GM12878 (cell line): ENCODE data around the gene ZNF574. TPM values are rescaled to one million over a fixed set of nuclear protein-coding genes. Genes with fewer than 3 reads are reported as not detected.
A peak's percentile ranks its signal among the peaks of the same experiment; 100 is the strongest.

Source experiments
- ATAC-seq: fragments of 200-7000 bp; cut with Tn5 transposase; 3 replicates; pipeline ENCODE4 v1.9.1; 2020; ENCODE audit warnings: mild to moderate bottlenecking, moderate library complexity
- BruUV-seq: library from RNA; stranded (reverse); fragments of 400-500 nt; replicated peaks from 2 replicates; lab custom pipeline; 2021; lab: Mats Ljungman, UMichigan
- CTCF ChIA-PET: fragments of 300-600 bp; sonication (Branson Sonifier 250); formaldehyde crosslinking; extraction: SDS; loops from one replicate; lab custom pipeline; 2021; ENCODE audit warnings: inconsistent platforms; lab: Yijun Ruan, JAX
- POLR2A ChIA-PET: fragments of 350-600 bp; formaldehyde crosslinking; extraction: SDS; loops from one replicate; lab custom pipeline; 2021; ENCODE audit warnings: inconsistent platforms; lab: Charles Lee
- RAD21 ChIA-PET: fragments of 300-600 bp; sonication (Branson Sonifier 250); formaldehyde crosslinking; loops from one replicate; lab custom pipeline; 2023; ENCODE audit warnings: antibody characterized with exemption; ENCODE audit not compliant: unreplicated experiment; lab: Charles Lee
- SMC1A ChIA-PET: fragments of 300-600 bp; sonication (Branson Sonifier 250); formaldehyde crosslinking; loops from one replicate; lab custom pipeline; 2023; ENCODE audit not compliant: unreplicated experiment, uncharacterized antibody; lab: Charles Lee
- DNase-seq: peaks from one replicate; pipeline ENCODE4 v3.0.0-alpha.2; 2011; ENCODE audit warnings: low read depth, low spot score
- FAIRE-seq: peaks from 3 replicates; lab custom pipeline; 2011; peaks lifted over from hg19 to GRCh38; lab: Jason Lieb, UNC
- H2AFZ ChIP-seq: 2 replicates; pipeline ENCODE4 v1.6.0; 2011; ENCODE audit warnings: low read depth, low read length, control low read depth; ENCODE audit not compliant: control insufficient read depth
- H3K27ac ChIP-seq: 2 replicates; pipeline ENCODE4 v1.5.1; 2011; ENCODE audit warnings: control low read depth; ENCODE audit not compliant: control insufficient read depth, insufficient read depth
- H3K27me3 ChIP-seq, 2 experiments: replicated peaks in 1 of 2; 2 replicates each; pipeline versions ENCODE4 v1.6.0 to v1.6.1; 2011; ENCODE audit warnings: low read length in 1 of 2; ENCODE audit not compliant: control insufficient read depth in 2 of 2, insufficient read depth in 2 of 2
- H3K36me3 ChIP-seq, 2 experiments: 2 replicates each; pipeline ENCODE4 v1.5.1; 2011; ENCODE audit warnings: low read length in 1 of 2; ENCODE audit not compliant: control insufficient read depth in 2 of 2, insufficient read depth in 2 of 2
- H3K4me1 ChIP-seq: 2 replicates; pipeline ENCODE4 v1.6.1; 2011; ENCODE audit warnings: mild to moderate bottlenecking, low read length, moderate library complexity, mixed read lengths; ENCODE audit not compliant: control insufficient read depth, insufficient read depth
- H3K4me2 ChIP-seq: 2 replicates; pipeline ENCODE4 v1.6.0; 2011; ENCODE audit warnings: control low read depth; ENCODE audit not compliant: control insufficient read depth, insufficient read depth
- H3K4me3 ChIP-seq: fragments of 200-600 bp; sonication (generic); 2 replicates; pipeline ENCODE4 v1.5.1; 2016
- H3K79me2 ChIP-seq: 2 replicates; pipeline ENCODE4 v1.6.0; 2011; ENCODE audit warnings: low read length; ENCODE audit not compliant: control insufficient read depth, insufficient read depth
- H3K9ac ChIP-seq: 2 replicates; pipeline ENCODE4 v1.8.0; 2011; ENCODE audit warnings: low read length, control low read depth, mixed read lengths; ENCODE audit not compliant: control insufficient read depth, insufficient read depth
- H3K9me3 ChIP-seq: replicated peaks from 3 replicates; pipeline ENCODE4 v1.5.1; 2011; ENCODE audit warnings: mild to moderate bottlenecking, low read length; ENCODE audit not compliant: control insufficient read depth, insufficient read depth
- H4K20me1 ChIP-seq: 2 replicates; pipeline ENCODE4 v1.6.0; 2011; ENCODE audit not compliant: control insufficient read depth, insufficient read depth
- ETV6 ChIP-seq, 2 experiments: fragments of 450-650 bp in 1 of 2; IDR thresholded peaks in 1 of 2; conservative IDR thresholded peaks in 1 of 2; 2 replicates each; pipeline ENCODE4 v1.6.1; 2014; ENCODE audit warnings: antibody characterized with exemption in 1 of 2, borderline replicate concordance in 1 of 2, low read depth in 1 of 2, mild to moderate bottlenecking in 1 of 2, moderate library complexity in 1 of 2
- IKZF1 ChIP-seq: fragments of 450-650 bp; conservative IDR thresholded peaks from 2 replicates; pipeline ENCODE4 v1.6.1; 2017; ENCODE audit warnings: antibody characterized with exemption, mild to moderate bottlenecking
- IRF4 ChIP-seq: IDR thresholded peaks from 2 replicates; pipeline ENCODE4 v1.6.1; 2011; ENCODE audit warnings: low read depth, low read length
- PKNOX1 ChIP-seq: fragments of 450-650 bp; IDR thresholded peaks from 2 replicates; pipeline ENCODE4 v1.6.1; 2016; ENCODE audit warnings: mild to moderate bottlenecking
- POLR2AphosphoS5 ChIP-seq: IDR thresholded peaks from 2 replicates; pipeline ENCODE4 v1.6.1; 2011; ENCODE audit warnings: mild to moderate bottlenecking, low read length, inconsistent platforms
- RELA ChIP-seq: fragments of 450-650 bp; IDR thresholded peaks from 2 replicates; pipeline ENCODE4 v1.8.0; 2014; ENCODE audit warnings: borderline replicate concordance; ENCODE audit not compliant: partially characterized antibody
- REST ChIP-seq: IDR thresholded peaks from 2 replicates; pipeline ENCODE4 v1.6.1; 2012; ENCODE audit warnings: mild to moderate bottlenecking, low read depth, low read length
- SIX5 ChIP-seq: IDR thresholded peaks from 2 replicates; pipeline ENCODE4 v1.6.1; 2011; ENCODE audit warnings: mild to moderate bottlenecking, low read depth, low read length, moderate library complexity; ENCODE audit not compliant: severe bottlenecking
- SMARCA5 ChIP-seq: fragments of 450-650 bp; IDR thresholded peaks from 2 replicates; pipeline ENCODE4 v1.6.1; 2017; ENCODE audit warnings: mild to moderate bottlenecking
- TCF3 ChIP-seq: IDR thresholded peaks from 2 replicates; pipeline ENCODE4 v1.6.1; 2012; ENCODE audit warnings: low read depth, mild to moderate bottlenecking, low read length, borderline replicate concordance; ENCODE audit not compliant: insufficient read depth
- YY1 ChIP-seq: IDR thresholded peaks from 2 replicates; pipeline ENCODE4 v1.6.1; 2011; ENCODE audit warnings: low read depth, mild to moderate bottlenecking, low read length
- WGBS: methylation state at CpG from one replicate; pipeline ENCODE4 v1.1.6; 2016; ENCODE audit warnings: low lambda C conversion rate; ENCODE audit not compliant: insufficient replicate concordance, insufficient coverage; ENCODE audit errors: missing lambda C conversion rate; 5-methylcytosine and 5-hydroxymethylcytosine counted together
- in situ Hi-C: fragments of 300-500 bp; cut with MboI; formaldehyde crosslinking; loops from 9 replicates; pipeline ENCODE4 v1.14.3; 2018; ENCODE audit warnings: mixed read lengths
- intact Hi-C: fragments of 100-400 bp; cut with micrococcal nuclease; formaldehyde crosslinking; loops from one replicate; pipeline ENCODE4 v1.14.2; 2022; ENCODE audit not compliant: unreplicated experiment
- polyA plus RNA-seq, 11 experiments: library from polyadenylated mRNA; depleted of rRNA in 4 of 11; unstranded in 6 of 11; stranded (reverse) in 5 of 11; fragments of >200 nt; fragmentation: Nextera tagmentation in 4 of 11; fragmentation: Illumina TruSeq in 1 of 11; extraction: Ambion mirVana in 4 of 11; extraction: Trizol in 1 of 11; gene quantifications; 1 replicate in 1 of 11; 2 replicates in 10 of 11; pipeline versions ENCODE4 v1.2.1 to v1.2.3, GENCODE V29; 2011 to 2016; ENCODE audit warnings: inconsistent platforms in 2 of 11, missing spikeins in 2 of 11, low read depth in 1 of 11
- total RNA-seq, 4 experiments: library from RNA; depleted of rRNA in 3 of 4; stranded (reverse); fragments of >200 nt in 3 of 4; fragmentation: Illumina TruSeq in 1 of 4; extraction: Trizol in 1 of 4; gene quantifications; 2 replicates each; pipeline versions ENCODE4 v1.2.1 to v1.2.3, GENCODE V29; 2013 to 2021
- TF ChIP-seq, protein P1 (sequence below): fragments of 450-650 bp; IDR thresholded peaks from 2 replicates; pipeline ENCODE4 v1.6.1; 2017; ENCODE audit warnings: low read depth, mild to moderate bottlenecking, moderate library complexity

The ZNF574 gene
- total and polyA plus RNA-seq, 10 of the 15 experiments (the other 5 are each of a cell fraction or from before 2014, with no cell fraction given) = 0.32 to 25.6 (median 11.4) TPM

DNA sequence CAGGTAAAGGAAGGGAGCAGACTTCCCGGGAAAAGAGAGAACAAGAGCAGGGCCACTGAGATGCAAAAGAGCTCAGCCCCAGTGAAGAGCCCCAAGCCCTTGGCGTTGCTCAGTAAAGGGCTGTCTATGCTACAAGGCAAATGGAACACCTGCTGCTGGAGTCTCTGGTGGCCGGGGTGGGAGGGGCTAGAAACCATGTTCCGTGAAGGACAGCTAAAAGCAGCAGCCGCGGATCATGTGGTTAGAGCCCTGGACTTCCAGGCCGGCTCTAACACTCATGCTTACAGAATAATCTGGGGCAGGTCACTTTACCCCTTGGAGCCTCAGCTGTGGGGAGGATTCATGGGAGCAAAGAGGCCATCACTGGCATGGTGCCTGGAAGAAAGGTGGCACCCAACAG is 38.4 kb downstream of the ZNF574 start (continued):
- TF ChIP-seq TCF3 (0 out of 2 replicates have a peak, but pooled peaks have one; percentile 41), PKNOX1 (peak; percentile 79), YY1 (0 out of 2 replicates have a peak, but pooled peaks have one; percentile 3), SMARCA5 (0 out of 2 replicates have a peak, but pooled peaks have one; percentile 8)
- TF ChIP-seq, protein P1, sequence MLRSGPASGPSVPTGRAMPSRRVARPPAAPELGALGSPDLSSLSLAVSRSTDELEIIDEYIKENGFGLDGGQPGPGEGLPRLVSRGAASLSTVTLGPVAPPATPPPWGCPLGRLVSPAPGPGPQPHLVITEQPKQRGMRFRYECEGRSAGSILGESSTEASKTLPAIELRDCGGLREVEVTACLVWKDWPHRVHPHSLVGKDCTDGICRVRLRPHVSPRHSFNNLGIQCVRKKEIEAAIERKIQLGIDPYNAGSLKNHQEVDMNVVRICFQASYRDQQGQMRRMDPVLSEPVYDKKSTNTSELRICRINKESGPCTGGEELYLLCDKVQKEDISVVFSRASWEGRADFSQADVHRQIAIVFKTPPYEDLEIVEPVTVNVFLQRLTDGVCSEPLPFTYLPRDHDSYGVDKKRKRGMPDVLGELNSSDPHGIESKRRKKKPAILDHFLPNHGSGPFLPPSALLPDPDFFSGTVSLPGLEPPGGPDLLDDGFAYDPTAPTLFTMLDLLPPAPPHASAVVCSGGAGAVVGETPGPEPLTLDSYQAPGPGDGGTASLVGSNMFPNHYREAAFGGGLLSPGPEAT = no peak

DNA sequence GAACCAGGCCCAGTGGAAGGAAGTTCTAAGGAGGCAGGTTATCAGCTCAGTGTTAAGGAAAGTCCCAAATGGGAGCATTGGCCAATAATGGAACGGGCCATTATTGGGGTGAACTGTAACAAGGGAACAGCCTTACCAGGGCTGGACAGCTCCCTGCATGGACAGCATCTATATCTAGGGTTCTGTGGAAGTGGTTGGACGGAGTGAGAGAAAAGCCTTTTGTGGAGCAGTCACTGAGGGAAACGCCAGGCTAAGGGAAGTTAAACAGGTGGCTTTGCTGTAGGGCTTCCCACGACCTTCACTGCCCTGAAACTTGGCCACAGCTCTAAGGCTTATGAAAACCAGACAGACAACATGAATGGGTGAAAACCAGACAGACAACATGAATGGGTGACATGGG is 39.3 kb downstream of the ZNF574 start:
- SMC1A ChIA-PET = interaction anchor here (1.5 to 10.2 kb wide), 6 partner anchors 10 to 164 kb away, joined by 3 to 223 read pairs (median 10); partner anchors contain the start of gene POU2F2
- no peak for FAIRE-seq
- Histone ChIP-seq H3K79me2 (no peaks in the 10 kb centered on the region; the same call in 1 of the 2 replicates), H3K9ac (no peak overlapping the region; the same call in 1 of the 2 replicates), H3K4me3 (no peak overlapping the region), H3K36me3 (peaks cover 15 to 36% of the 10 kb centered on the region in 2 experiments), H3K27me3 (no peaks in the 10 kb centered on the region), H4K20me1 (no peaks in the 10 kb centered on the region), H3K4me2 (peak overlapping the region; percentile 89), H3K9me3 (no peaks in the 10 kb centered on the region), H3K4me1 (peaks cover 45% of the 10 kb centered on the region), H3K27ac (peak overlapping the region; percentile 88), H2AFZ (no peak overlapping the region)
- RAD21 ChIA-PET = interaction anchor here (2.0 to 6.5 kb wide), 6 partner anchors 8 to 164 kb away, joined by 8 to 92 read pairs (median 30); partner anchors contain the start of gene POU2F2
- in situ Hi-C loops = no loop called here
- no peak for DNase-seq
- intact Hi-C loops = no loop called here
- no TSS peak for BruUV-seq
- POLR2A ChIA-PET = interaction anchor here (1.1 to 5.1 kb wide), 5 partner anchors 9 to 128 kb away, joined by 4 to 75 read pairs (median 30); partner anchors contain the start of genes GSK3A, POU2F2 and ZNF574
- TF ChIP-seq IRF4 (no peak), SIX5 (no peak), POLR2AphosphoS5 (no peak), RELA (no peak), ETV6 (conservative IDR thresholded peaks at IDR 0.05 in 1 of 2, IDR thresholded peaks at IDR 0.05 in 1 of 2; ENCODE audit: borderline replicate concordance in 1 of 2, low read depth in 1 of 2) (no peak), IKZF1 (0 out of 2 replicates have a peak, but pooled peaks have one; percentile 10), REST (peak; percentile 83)
- 52% methylated on average over 4 of the region's 4 CpGs for WGBS
- no peak for ATAC-seq
- CTCF ChIA-PET = interaction anchor here (1.4 to 10.9 kb wide), 10 partner anchors 7 to 323 kb away, joined by 5 to 197 read pairs (median 14); partner anchors contain the start of gene POU2F2
